Measurements from ENCODE around the gene EVI5L.

Gene EVI5L

DNA sequence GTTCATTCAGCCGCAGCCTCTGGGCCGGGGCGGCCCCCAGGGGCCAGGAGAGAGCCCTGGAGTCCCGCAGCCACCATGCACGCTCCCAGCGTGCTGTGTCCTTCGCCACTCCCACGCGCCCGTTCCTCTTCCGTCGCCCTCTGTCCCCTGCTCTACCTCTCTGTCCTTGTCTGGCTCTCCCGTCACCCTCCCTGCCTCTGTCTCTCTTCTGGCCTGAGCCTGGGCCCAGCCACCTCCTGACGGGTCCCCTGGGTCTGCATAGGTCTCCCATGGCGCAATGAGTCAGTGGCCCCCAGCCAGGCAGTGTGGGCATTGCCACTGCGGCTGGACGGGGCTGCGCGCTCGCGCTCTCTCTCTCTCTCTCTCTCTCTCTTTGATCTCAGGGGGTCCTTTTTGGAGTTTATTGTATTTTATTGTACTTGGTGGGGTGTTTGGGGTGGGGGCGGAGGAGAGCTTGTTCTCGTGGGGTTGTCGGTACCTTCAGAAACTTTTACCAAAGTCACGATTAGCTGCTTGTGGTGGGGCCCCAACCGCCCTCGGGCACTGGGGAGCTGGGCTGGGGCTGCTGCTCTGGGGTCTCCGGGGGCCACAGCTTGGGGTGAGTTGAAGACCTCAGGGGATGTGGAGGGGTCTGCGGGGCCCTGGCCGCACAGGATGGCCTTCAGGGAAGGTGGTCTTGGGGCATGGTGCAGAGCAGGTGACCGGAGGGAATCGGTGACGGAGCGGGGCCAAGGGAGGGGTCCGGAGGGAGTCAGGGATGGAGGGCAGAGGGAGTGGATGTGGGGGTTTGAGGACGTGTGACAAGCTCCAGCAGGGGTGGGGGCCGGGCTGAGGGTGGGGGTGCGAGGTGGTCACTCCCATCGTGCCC lies 82.9 kb downstream of the EVI5L start:
- no peak for DNase-seq (ENCODE audit: low read depth)

- no peak for DNase-seq (ENCODE audit: low read depth)
These were observed 83.6 kb downstream of the EVI5L start for GRCh38 chr19:7913652-7914051.

DNA sequence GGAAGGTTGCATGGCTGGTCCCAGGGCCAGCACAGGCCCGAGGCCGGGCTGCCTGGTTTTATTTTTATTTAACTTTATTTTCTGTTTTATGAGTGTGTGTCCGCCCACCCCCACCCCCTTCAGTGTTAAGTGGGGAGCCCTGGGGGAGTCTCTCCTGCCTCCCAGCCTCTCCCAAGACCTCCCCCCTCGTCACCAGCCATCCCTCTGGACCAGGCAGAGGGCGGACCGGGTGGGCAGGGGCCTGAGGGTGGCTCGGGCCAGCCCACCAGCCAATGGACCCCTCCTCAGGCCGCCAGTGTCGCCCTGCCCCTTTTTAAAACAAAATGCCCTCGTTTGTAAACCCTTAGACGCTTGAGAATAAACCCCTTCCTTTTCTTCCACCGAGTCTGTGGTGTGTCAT lies 84.1 kb downstream of the EVI5L start:
- DNase-seq (ENCODE audit: low read depth) = no peak
